Measurements from ENCODE around the gene RAB7B.

DNA sequence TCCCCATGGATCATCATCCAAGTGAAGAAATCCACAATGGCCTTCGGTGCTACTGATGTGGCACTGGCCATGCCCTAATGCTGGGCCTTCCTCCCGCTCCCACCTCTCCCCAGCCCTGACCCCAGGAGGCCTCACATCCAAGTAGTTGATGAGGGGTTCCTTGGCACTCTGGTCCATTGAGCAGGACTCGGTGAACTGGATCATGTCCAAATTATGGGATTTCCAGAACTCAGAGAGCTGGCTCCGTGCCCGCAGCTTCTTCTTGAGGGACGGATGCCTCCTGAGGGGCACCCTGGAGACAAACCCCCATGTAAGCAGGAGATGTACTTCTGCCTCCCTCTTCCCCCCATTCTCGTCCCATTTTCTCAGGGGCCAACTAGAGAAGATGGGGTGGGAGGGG, 19.6 kb upstream of the RAB7B start:
- TF ChIP-seq JUND (IDR thresholded peaks at IDR 0.05), result no peak
- no peak for TF ChIP-seq POLR2A (IDR thresholded peaks at IDR 0.05; ENCODE audit: borderline replicate concordance, extremely low read depth, insufficient read depth, insufficient read length)
- TF ChIP-seq, protein P1, sequence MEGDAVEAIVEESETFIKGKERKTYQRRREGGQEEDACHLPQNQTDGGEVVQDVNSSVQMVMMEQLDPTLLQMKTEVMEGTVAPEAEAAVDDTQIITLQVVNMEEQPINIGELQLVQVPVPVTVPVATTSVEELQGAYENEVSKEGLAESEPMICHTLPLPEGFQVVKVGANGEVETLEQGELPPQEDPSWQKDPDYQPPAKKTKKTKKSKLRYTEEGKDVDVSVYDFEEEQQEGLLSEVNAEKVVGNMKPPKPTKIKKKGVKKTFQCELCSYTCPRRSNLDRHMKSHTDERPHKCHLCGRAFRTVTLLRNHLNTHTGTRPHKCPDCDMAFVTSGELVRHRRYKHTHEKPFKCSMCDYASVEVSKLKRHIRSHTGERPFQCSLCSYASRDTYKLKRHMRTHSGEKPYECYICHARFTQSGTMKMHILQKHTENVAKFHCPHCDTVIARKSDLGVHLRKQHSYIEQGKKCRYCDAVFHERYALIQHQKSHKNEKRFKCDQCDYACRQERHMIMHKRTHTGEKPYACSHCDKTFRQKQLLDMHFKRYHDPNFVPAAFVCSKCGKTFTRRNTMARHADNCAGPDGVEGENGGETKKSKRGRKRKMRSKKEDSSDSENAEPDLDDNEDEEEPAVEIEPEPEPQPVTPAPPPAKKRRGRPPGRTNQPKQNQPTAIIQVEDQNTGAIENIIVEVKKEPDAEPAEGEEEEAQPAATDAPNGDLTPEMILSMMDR (IDR thresholded peaks at IDR 0.05 in 2 of 3, conservative IDR thresholded peaks at IDR 0.05 in 1 of 3; ENCODE audit: borderline replicate concordance in 1 of 3, insufficient read depth in 1 of 3, low read depth in 2 of 3, low read length in 2 of 3), result no peak
- no peak for TF ChIP-seq SIN3A (IDR thresholded peaks at IDR 0.05; ENCODE audit: low read depth)
- no peak for TF ChIP-seq TCF7L2 (IDR thresholded peaks at IDR 0.05; ENCODE audit: borderline replicate concordance, extremely low read depth, insufficient read depth, insufficient read length)
- TF ChIP-seq EZH2 (IDR thresholded peaks at IDR 0.05), result no peak
